ENCODE results near the gene WDHD1.
A peak's percentile ranks its signal among the peaks of the same experiment; 100 is the strongest.

WDHD1 gene

GRCh38 chr14:55051423-55052268 is 24.7 kb upstream of the WDHD1 start, which contains the start of gene MAPK1IP1L:
MAPK1IP1L (plus strand) TSS chr14:55051647; CDS start chr14:55061684, 10,037 bp downstream.
- no peaks in the 10 kb centered on the region for H3K27me3 Mint-ChIP-seq (ENCODE audit: low read depth, poor library complexity)

DNA sequence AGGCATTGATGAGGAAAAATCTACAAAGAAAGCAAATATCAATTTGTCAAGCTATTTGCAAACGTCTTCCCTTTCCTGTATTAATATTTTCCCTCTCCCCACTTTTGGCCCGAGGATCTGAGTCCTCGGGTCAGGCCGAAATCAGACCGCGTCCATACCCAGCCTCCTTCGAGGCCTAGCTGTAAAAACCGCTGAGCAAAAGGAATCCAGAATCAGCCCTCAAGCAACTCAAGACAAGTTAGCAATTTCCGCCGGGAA is 24.2 kb upstream of the WDHD1 start:
- no peak for DNase-seq
- peak overlapping the region; percentile 99 for H3K27ac Mint-ChIP-seq
- H3K36me3 Mint-ChIP-seq (ENCODE audit: low read depth) = peaks cover 36% of the 10 kb centered on the region
- peak overlapping the region; percentile 91 for H3K4me3 Mint-ChIP-seq
- TF ChIP-seq, protein P1, sequence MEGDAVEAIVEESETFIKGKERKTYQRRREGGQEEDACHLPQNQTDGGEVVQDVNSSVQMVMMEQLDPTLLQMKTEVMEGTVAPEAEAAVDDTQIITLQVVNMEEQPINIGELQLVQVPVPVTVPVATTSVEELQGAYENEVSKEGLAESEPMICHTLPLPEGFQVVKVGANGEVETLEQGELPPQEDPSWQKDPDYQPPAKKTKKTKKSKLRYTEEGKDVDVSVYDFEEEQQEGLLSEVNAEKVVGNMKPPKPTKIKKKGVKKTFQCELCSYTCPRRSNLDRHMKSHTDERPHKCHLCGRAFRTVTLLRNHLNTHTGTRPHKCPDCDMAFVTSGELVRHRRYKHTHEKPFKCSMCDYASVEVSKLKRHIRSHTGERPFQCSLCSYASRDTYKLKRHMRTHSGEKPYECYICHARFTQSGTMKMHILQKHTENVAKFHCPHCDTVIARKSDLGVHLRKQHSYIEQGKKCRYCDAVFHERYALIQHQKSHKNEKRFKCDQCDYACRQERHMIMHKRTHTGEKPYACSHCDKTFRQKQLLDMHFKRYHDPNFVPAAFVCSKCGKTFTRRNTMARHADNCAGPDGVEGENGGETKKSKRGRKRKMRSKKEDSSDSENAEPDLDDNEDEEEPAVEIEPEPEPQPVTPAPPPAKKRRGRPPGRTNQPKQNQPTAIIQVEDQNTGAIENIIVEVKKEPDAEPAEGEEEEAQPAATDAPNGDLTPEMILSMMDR (IDR thresholded peaks at IDR 0.05) = no peak
- H3K4me1 Mint-ChIP-seq = peaks cover 35% of the 10 kb centered on the region
- H3K9me3 Mint-ChIP-seq = peaks cover 12% of the 10 kb centered on the region
- H3K27me3 Mint-ChIP-seq (ENCODE audit: low read depth, poor library complexity) = no peaks in the 10 kb centered on the region

More at GRCh38 chr14:55051423-55052268, 24.7 kb upstream of the WDHD1 start, which contains the start of gene MAPK1IP1L:
- peak within 1 kb of the TSS; percentile 99 for H3K27ac Mint-ChIP-seq
- peaks cover 35% of the 10 kb centered on the region for H3K4me1 Mint-ChIP-seq
- peaks cover 18% of the 10 kb centered on the region for H3K9me3 Mint-ChIP-seq
- TF ChIP-seq, protein P1 (IDR thresholded peaks at IDR 0.05) = peak; percentile 100
- peak; percentile 93 for DNase-seq
- H3K4me3 Mint-ChIP-seq = peak within 1 kb of the TSS; percentile 91
- peaks cover 42% of the 10 kb centered on the region for H3K36me3 Mint-ChIP-seq (ENCODE audit: low read depth)

- peaks cover 29% of the 10 kb centered on the region for H3K4me1 Mint-ChIP-seq
- TF ChIP-seq, protein P1 (IDR thresholded peaks at IDR 0.05) = no peak
- no peaks in the 10 kb centered on the region for H3K27me3 Mint-ChIP-seq (ENCODE audit: low read depth, poor library complexity)
- no peak for DNase-seq
- H3K27ac Mint-ChIP-seq = no peak overlapping the region
- no peak overlapping the region for H3K4me3 Mint-ChIP-seq
- peaks cover 17% of the 10 kb centered on the region for H3K36me3 Mint-ChIP-seq (ENCODE audit: low read depth)
- H3K9me3 Mint-ChIP-seq = no peaks in the 10 kb centered on the region
These were observed 22.1 kb upstream of the WDHD1 start for GRCh38 chr14:55048900-55049436.

- H3K9me3 Mint-ChIP-seq = no peaks in the 10 kb centered on the region
- no peak for DNase-seq
- peaks cover 15% of the 10 kb centered on the region for H3K36me3 Mint-ChIP-seq (ENCODE audit: low read depth)
- no peak overlapping the region for H3K27ac Mint-ChIP-seq
- H3K4me3 Mint-ChIP-seq = no peak overlapping the region
- no peaks in the 10 kb centered on the region for H3K27me3 Mint-ChIP-seq (ENCODE audit: low read depth, poor library complexity)
- TF ChIP-seq, protein P1 (IDR thresholded peaks at IDR 0.05) = no peak
- H3K4me1 Mint-ChIP-seq = peaks cover 15% of the 10 kb centered on the region
These were observed 20.6 kb upstream of the WDHD1 start for GRCh38 chr14:55047301-55048053.

- TF ChIP-seq, protein P1 (IDR thresholded peaks at IDR 0.05) = no peak
- Mint-ChIP-seq H3K27me3 (ENCODE audit: low read depth, poor library complexity) (no peaks in the 10 kb centered on the region), H3K9me3 (no peaks in the 10 kb centered on the region), H3K4me3 (no peak overlapping the region), H3K4me1 (peaks cover 5% of the 10 kb centered on the region), H3K27ac (no peak overlapping the region), H3K36me3 (ENCODE audit: low read depth) (peaks cover 26% of the 10 kb centered on the region)
- DNase-seq = no peak
These were observed 18.2 kb upstream of the WDHD1 start for GRCh38 chr14:55045087-55045486.

Measured in nephron progenitor cell (in vitro differentiated cells).